Stimulated activated naive CD8-positive, alpha-beta T cell treated with anti-CD3 and anti-CD28 coated beads, Interleukin-15, amount 100 ng/mL, for 72 hours (primary cell): ENCODE data around the gene B3GAT3.
"Not testable (repeated sequence)": the region's sequence is repeated elsewhere in the genome, so short reads cannot be mapped to it uniquely, and the experiment has no call there.

ENCODE experiments used
- ATAC-seq: fragments of 150-1000 bp; cut with Tn5 transposase; 2 replicates; pipeline ENCODE4 v1.10.0; 2021; ENCODE audit warnings: mild to moderate bottlenecking, moderate library complexity
- DNase-seq, 2 donors: peaks; one replicate each; pipeline ENCODE4 v3.0.0; 2021 to 2022
- H3K27ac Mint-ChIP-seq, 2 donors: one replicate each; pipeline ENCODE4 v1.8.0; 2022; ENCODE audit warnings: mild to moderate bottlenecking in 2 of 2, mixed read lengths in 2 of 2, moderate library complexity in 2 of 2
- H3K27me3 Mint-ChIP-seq: one replicate; pipeline ENCODE4 v1.8.0; 2022; ENCODE audit warnings: mixed read lengths
- H3K4me1 Mint-ChIP-seq: one replicate; pipeline ENCODE4 v1.8.0; 2022; ENCODE audit warnings: mild to moderate bottlenecking, mixed read lengths
- H3K4me3 Mint-ChIP-seq, 2 donors: one replicate each; pipeline ENCODE4 v1.8.0; 2022; ENCODE audit warnings: mild to moderate bottlenecking in 2 of 2, mixed read lengths in 2 of 2, moderate library complexity in 1 of 2
- H3K9me3 Mint-ChIP-seq, 2 donors: one replicate each; pipeline ENCODE4 v1.8.0; 2022; ENCODE audit warnings: mixed read lengths in 2 of 2

The B3GAT3 gene

DNA sequence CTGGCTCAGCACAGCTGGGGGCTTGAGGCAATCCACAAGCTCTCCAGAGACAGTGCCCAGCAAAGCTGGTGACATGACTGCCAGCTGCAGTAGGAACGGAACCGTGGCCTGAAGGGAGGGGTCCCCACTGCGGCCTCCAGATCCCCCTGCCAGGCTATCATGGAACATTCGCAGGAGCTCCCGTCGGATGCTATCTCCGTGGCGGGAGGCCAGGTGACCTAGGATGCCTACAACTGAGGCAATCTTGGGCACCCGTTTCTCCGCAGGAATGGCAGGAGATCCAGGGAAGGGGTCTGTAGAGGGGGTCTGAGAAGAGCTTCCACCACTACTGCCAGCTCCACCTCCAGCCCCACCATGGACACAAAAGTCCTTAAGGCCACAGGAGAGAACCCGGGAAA, 27.2 kb upstream of the B3GAT3 start:
- H3K27ac Mint-ChIP-seq: no peak overlapping the region

GRCh38 chr11:62648185-62648966, 26.6 kb upstream of the B3GAT3 start:
- no peak for ATAC-seq
- Mint-ChIP-seq H3K4me1 (peaks cover 53% of the 10 kb centered on the region), H3K27me3 (no peaks in the 10 kb centered on the region), H3K4me3 (no peak overlapping the region), H3K27ac (no peak overlapping the region), H3K9me3 (no peaks in the 10 kb centered on the region)
- DNase-seq: no peak

More for the DNA sequence above, 27.2 kb upstream of the B3GAT3 start:
- ATAC-seq: no peak
- Mint-ChIP-seq H3K4me1 (peaks cover 58% of the 10 kb centered on the region), H3K27me3 (no peaks in the 10 kb centered on the region), H3K4me3 (no peak overlapping the region), H3K9me3 (no peaks in the 10 kb centered on the region)
- no peak for DNase-seq

GRCh38 chr11:62647609-62648005, 25.8 kb upstream of the B3GAT3 start:
- Mint-ChIP-seq H3K4me1 (peaks cover 54% of the 10 kb centered on the region), H3K9me3 (no peaks in the 10 kb centered on the region), H3K27me3 (no peaks in the 10 kb centered on the region), H3K27ac (no peak overlapping the region), H3K4me3 (peak overlapping the region in 1 of 2 donors; percentile 49)
- no peak for ATAC-seq
- no peak for DNase-seq

GRCh38 chr11:62646825-62647608, 25.2 kb upstream of the B3GAT3 start:
- peak overlapping the region; percentile 97 to 98 for H3K27ac Mint-ChIP-seq
- ATAC-seq: no peak
- H3K9me3 Mint-ChIP-seq: no peaks in the 10 kb centered on the region
- no peaks in the 10 kb centered on the region for H3K27me3 Mint-ChIP-seq
- no peak for DNase-seq
- peak overlapping the region; percentile 95 to 97 for H3K4me3 Mint-ChIP-seq
- H3K4me1 Mint-ChIP-seq: peaks cover 54% of the 10 kb centered on the region

GRCh38 chr11:62645946-62646824, 24.4 kb upstream of the B3GAT3 start, which contains the start of gene GANAB:
TSS of gene GANAB (minus strand) at chr11:62646613. CDS start at chr11:62646599, 14 bp downstream.
- H3K27ac Mint-ChIP-seq: peak within 1 kb of the TSS; percentile 97 to 98
- DNase-seq (peak; percentile 97 to 98), ATAC-seq (peak; percentile 97)
- H3K27me3 Mint-ChIP-seq: no peaks in the 10 kb centered on the region
- no peaks in the 10 kb centered on the region for H3K9me3 Mint-ChIP-seq
- H3K4me1 Mint-ChIP-seq: peaks cover 57% of the 10 kb centered on the region
- peak within 1 kb of the TSS; percentile 95 to 97 for H3K4me3 Mint-ChIP-seq

GRCh38 chr11:62645671-62645945, 23.8 kb upstream of the B3GAT3 start:
- Mint-ChIP-seq H3K9me3 (no peaks in the 10 kb centered on the region), H3K27ac (peak overlapping the region; percentile 97 to 98), H3K27me3 (no peaks in the 10 kb centered on the region), H3K4me1 (peaks cover 59% of the 10 kb centered on the region), H3K4me3 (peak overlapping the region; percentile 95 to 97)
- DNase-seq (no peak), ATAC-seq (peak; percentile 0)

DNA sequence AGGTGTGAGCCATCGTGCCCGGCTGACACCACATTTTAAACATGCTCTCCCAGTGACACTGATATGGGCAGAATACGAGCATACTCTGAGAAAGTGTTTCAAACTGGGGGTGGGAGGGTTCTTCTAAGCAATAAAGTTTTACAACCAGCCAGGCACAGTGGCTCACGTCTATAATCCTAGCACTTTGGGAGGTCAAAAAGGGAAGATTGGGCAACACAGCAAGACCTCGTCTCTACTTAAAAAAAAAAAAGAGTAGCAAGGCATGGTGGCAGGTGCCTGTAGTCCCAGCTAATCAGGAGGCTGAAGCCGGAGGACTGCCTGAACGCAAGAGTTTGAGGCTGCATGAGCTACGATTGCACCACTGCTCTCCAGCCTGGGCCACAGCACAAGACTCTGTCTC, 22.4 kb upstream of the B3GAT3 start:
- H3K27ac Mint-ChIP-seq: peak overlapping the region; percentile 22 to 37
- peaks cover 65% of the 10 kb centered on the region for H3K4me1 Mint-ChIP-seq
- ATAC-seq (no peak), DNase-seq (no peak)
- H3K27me3 Mint-ChIP-seq: no peaks in the 10 kb centered on the region
- peak overlapping the region; percentile 35 to 37 for H3K4me3 Mint-ChIP-seq
- H3K9me3 Mint-ChIP-seq: peaks cover 0 to 5% of the 10 kb centered on the region in 2 donors

- DNase-seq (no peak), ATAC-seq (no peak)
- no peaks in the 10 kb centered on the region for H3K9me3 Mint-ChIP-seq
- H3K4me3 Mint-ChIP-seq: no peak overlapping the region
- H3K27ac Mint-ChIP-seq: no peak overlapping the region
- no peaks in the 10 kb centered on the region for H3K27me3 Mint-ChIP-seq
- peaks cover 44% of the 10 kb centered on the region for H3K4me1 Mint-ChIP-seq
Observed at GRCh38 chr11:62632492-62632891, 10.7 kb upstream of the B3GAT3 start.

DNA sequence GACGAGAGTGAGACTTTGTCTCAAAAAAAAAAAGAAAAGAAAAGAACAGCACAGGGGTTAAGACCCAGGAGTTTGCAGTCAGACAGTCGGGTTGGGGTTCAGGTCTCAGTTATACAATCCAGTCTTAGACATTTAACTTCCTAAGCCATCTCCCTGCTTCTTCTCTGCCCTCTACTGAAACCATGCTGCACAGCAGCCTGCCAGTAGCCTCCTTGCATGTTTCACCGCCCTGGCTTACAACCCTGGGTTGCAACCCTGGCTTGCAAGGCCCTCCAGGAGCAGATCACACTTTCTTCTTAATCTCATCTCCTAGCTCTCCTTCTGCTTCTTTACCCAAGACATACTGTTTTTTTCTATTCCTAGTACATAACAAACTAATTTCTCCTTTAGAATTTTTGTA, 5.9 kb upstream of the B3GAT3 start:
- Mint-ChIP-seq H3K27ac (no peak overlapping the region), H3K27me3 (no peaks in the 10 kb centered on the region), H3K9me3 (no peaks in the 10 kb centered on the region), H3K4me1 (peaks cover 21% of the 10 kb centered on the region), H3K4me3 (no peak overlapping the region)
- DNase-seq (no peak), ATAC-seq (peak; percentile 58)

DNA sequence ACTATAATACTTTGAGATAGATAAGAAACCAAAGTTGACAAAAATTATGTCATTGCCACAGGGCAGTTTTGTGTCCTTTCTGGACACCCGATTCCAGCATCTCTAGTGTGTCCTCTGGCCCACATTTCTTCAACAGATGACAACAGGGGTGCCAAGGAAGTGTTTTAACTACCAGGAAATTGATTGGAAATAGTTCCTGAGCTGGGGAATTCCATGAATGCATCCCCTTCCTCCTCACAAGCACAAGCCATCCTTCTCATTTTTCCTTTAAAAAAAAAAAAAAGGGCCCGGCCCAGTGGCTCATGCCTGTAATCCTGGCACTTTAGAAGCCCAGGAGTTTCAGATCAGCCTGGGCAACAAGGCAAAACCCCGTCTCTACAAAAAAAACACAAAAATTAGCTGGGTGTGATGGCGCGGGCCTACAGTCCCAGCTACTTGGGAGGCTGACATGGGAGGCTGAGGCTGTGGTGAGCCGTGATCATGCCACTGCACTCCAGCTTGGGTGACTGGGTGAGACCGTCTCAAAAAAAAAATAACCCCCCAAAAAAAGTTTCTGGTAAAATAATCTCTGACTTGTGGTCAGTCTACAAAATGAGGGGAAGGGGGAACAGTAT, 797 bp upstream of the B3GAT3 start:
- ATAC-seq (no peak), DNase-seq (no peak)
- Mint-ChIP-seq H3K4me3 (peak overlapping the region; percentile 78 to 89), H3K27me3 (no peaks in the 10 kb centered on the region), H3K27ac (peak overlapping the region; percentile 93 to 94), H3K4me1 (peaks cover 45% of the 10 kb centered on the region), H3K9me3 (no peaks in the 10 kb centered on the region)

GRCh38 chr11:62621027-62621566, 689 bp downstream of the B3GAT3 start:
- Mint-ChIP-seq H3K27me3 (no peaks in the 10 kb centered on the region), H3K9me3 (no peaks in the 10 kb centered on the region), H3K4me1 (peaks cover 59% of the 10 kb centered on the region), H3K4me3 (peak overlapping the region; percentile 97 to 99), H3K27ac (peak overlapping the region; percentile 98)
- ATAC-seq (no peak), DNase-seq (no peak)

GRCh38 chr11:62616957-62617356, 4.8 kb downstream of the B3GAT3 start:
- not testable (repeated sequence) for H3K27me3 Mint-ChIP-seq, DNase-seq, H3K9me3 Mint-ChIP-seq, H3K4me3 Mint-ChIP-seq, H3K27ac Mint-ChIP-seq, ATAC-seq
- H3K4me1 Mint-ChIP-seq: peaks cover 65% of the 10 kb centered on the region

- ATAC-seq: no peak
- H3K27me3 Mint-ChIP-seq: no peaks in the 10 kb centered on the region
Observed at GRCh38 chr11:62615521-62615920, 6.3 kb downstream of the B3GAT3 start.

DNA sequence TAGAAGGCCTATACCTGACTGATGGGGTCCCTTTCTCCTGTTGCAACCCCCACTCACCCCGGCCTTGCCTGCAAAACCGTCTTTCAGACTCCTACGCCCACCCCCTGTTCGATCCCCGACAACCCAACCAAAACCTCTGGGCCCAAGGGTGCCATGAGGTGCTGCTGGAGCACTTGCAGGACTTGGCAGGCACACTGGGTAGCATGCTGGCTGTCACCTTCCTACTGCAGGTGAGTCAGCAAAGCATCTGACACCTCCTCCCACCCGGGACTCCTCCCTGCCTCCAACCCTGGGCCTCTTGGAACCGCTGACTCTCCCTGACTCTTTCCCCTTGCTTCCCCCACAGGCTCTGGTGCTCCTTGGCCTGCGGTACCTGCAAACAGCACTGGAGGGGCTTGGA, 7.5 kb downstream of the B3GAT3 start:
- Mint-ChIP-seq H3K27ac (peak overlapping the region; percentile 49 to 82), H3K4me3 (peak overlapping the region; percentile 23 to 32), H3K4me1 (peaks cover 70% of the 10 kb centered on the region), H3K9me3 (no peaks in the 10 kb centered on the region), H3K27me3 (no peaks in the 10 kb centered on the region)
- no peak for ATAC-seq
- peak in 1 of 2 donors; percentile 27 for DNase-seq

More at GRCh38 chr11:62615521-62615920, 6.3 kb downstream of the B3GAT3 start:
- Mint-ChIP-seq H3K4me1 (peaks cover 65% of the 10 kb centered on the region), H3K27ac (peak overlapping the region in 1 of 2 donors; percentile 76), H3K9me3 (no peaks in the 10 kb centered on the region), H3K4me3 (no peak overlapping the region)
- no peak for DNase-seq
